ENCODE results near the gene ZNF692. TPM values are rescaled to one million over a fixed set of nuclear protein-coding genes. Genes with fewer than 3 reads are reported as not detected.
"Not testable (repeated sequence)": the region's sequence is repeated elsewhere in the genome, so short reads cannot be mapped to it uniquely, and the experiment has no call there.

The ZNF692 gene
- total RNA-seq, 2 donors from 2014 or later = 21.1 to 35.3 TPM

- no peak for TF ChIP-seq CTCF (IDR thresholded peaks at IDR 0.05)
- no peaks in the 10 kb centered on the region for H3K27me3 ChIP-seq (replicated peaks; ENCODE audit: insufficient read depth)
These were observed 53.9 kb downstream of the ZNF692 start for GRCh38 chr1:248804771-248805681.

GRCh38 chr1:248803501-248803900 is 55.4 kb downstream of the ZNF692 start:
- H3K4me1 ChIP-seq (ENCODE audit: control insufficient read depth in 1 of 2, low read depth in 2 of 2); DNase-seq (ENCODE audit: low spot score); H3K9me3 ChIP-seq; H3K27me3 ChIP-seq (replicated peaks; ENCODE audit: insufficient read depth); H3K27ac ChIP-seq; ATAC-seq (ENCODE audit: insufficient number of reproducible peaks, low FRiP score, low read depth); H3K36me3 ChIP-seq; H3K4me3 ChIP-seq: not testable (repeated sequence)

More at GRCh38 chr1:248804771-248805681, 53.9 kb downstream of the ZNF692 start:
- H3K27ac ChIP-seq = no peak overlapping the region
- no peaks in the 10 kb centered on the region for H3K36me3 ChIP-seq
- H3K9me3 ChIP-seq = no peaks in the 10 kb centered on the region
- H3K4me1 ChIP-seq (ENCODE audit: control insufficient read depth in 1 of 2, low read depth in 2 of 2) = no peaks in the 10 kb centered on the region
- no peak for ATAC-seq (ENCODE audit: insufficient number of reproducible peaks, low FRiP score, low read depth)
- no peak overlapping the region for H3K4me3 ChIP-seq
- DNase-seq (ENCODE audit: low spot score) = no peak

- no peak overlapping the region for H3K27ac ChIP-seq
- TF ChIP-seq CTCF (IDR thresholded peaks at IDR 0.05) = no peak
- H3K9me3 ChIP-seq = no peaks in the 10 kb centered on the region
- H3K36me3 ChIP-seq = no peaks in the 10 kb centered on the region
- no peaks in the 10 kb centered on the region for H3K27me3 ChIP-seq (replicated peaks; ENCODE audit: insufficient read depth)
- no peaks in the 10 kb centered on the region for H3K4me1 ChIP-seq (ENCODE audit: control insufficient read depth in 1 of 2, low read depth in 2 of 2)
- no peak overlapping the region for H3K4me3 ChIP-seq
- ATAC-seq (ENCODE audit: insufficient number of reproducible peaks, low FRiP score, low read depth) (no peak), DNase-seq (ENCODE audit: low spot score) (no peak)
These were observed 56.4 kb downstream of the ZNF692 start for GRCh38 chr1:248802454-248802853.

- H3K9me3 ChIP-seq = no peaks in the 10 kb centered on the region
- H3K36me3 ChIP-seq = no peaks in the 10 kb centered on the region
- no peak overlapping the region for H3K4me3 ChIP-seq
- no peaks in the 10 kb centered on the region for H3K4me1 ChIP-seq (ENCODE audit: control insufficient read depth in 1 of 2, low read depth in 2 of 2)
- no peak overlapping the region for H3K27ac ChIP-seq
- no peak for ATAC-seq (ENCODE audit: insufficient number of reproducible peaks, low FRiP score, low read depth)
- no peak for DNase-seq (ENCODE audit: low spot score)
- no peak for TF ChIP-seq CTCF (IDR thresholded peaks at IDR 0.05)
- H3K27me3 ChIP-seq (replicated peaks; ENCODE audit: insufficient read depth) = no peaks in the 10 kb centered on the region
These were observed 58.4 kb downstream of the ZNF692 start for GRCh38 chr1:248800459-248800858.

Other genes with a start within 250 kb of the ZNF692 start
- not detected for gene OR2T11, start 224.0 kb downstream of the ZNF692 start, total RNA-seq
- not detected for gene OR2T35, start 213.8 kb downstream of the ZNF692 start, total RNA-seq
- not detected for gene OR2T27, start 203.6 kb downstream of the ZNF692 start, total RNA-seq
- gene OR14I1, start 156.3 kb downstream of the ZNF692 start, total RNA-seq = not detected
- gene LYPD8, start 103.3 kb downstream of the ZNF692 start, total RNA-seq = not detected
- gene SH3BP5L, start 33.2 kb downstream of the ZNF692 start, total RNA-seq = 10 to 100 TPM; 22.6 to 27.4 TPM
- gene ZNF672, start 20.9 kb downstream of the ZNF692 start, total RNA-seq = 10 to 100 TPM; 33.8 to 34.2 TPM
- 1 to 10 TPM; 6.5 to 7.1 TPM for gene PGBD2, start 47.1 kb upstream of the ZNF692 start, total RNA-seq